GM12891 (cell line): ENCODE results near the gene FAM221A.

Source experiments
- PAX5 ChIP-seq: IDR thresholded peaks from 2 replicates; pipeline ENCODE4 v1.6.1; 2011; ENCODE audit warnings: low read length, moderate library complexity, mild to moderate bottlenecking; ENCODE audit not compliant: insufficient read depth, severe bottlenecking
- POLR2A ChIP-seq: IDR thresholded peaks from 2 replicates; pipeline ENCODE4 v1.6.1; 2011; ENCODE audit warnings: low read depth, low read length, control low read depth

DNA sequence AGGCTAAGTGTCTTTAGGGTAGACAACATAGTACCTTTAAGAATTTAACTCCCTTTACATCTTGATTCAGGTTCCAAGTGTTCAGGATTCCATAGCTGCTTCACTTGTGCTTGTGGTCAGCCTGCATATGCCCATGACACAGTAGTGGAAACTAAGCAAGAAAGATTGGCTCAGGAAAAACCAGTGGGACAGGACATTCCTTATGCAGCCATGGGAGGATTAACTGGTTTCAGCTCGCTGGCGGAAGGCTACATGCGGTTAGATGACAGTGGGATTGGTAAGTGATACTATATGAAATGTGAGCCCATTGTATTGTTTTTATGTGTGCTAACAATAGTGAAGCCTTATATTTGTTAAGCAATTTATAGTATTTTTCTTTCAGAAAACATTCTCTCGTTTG is 11.3 kb downstream of the FAM221A start:
- no peak for TF ChIP-seq PAX5
- no peak for TF ChIP-seq POLR2A
